K562 (cell line): ENCODE results near the gene FOS. TPM values are rescaled to one million over a fixed set of nuclear protein-coding genes. Genes with fewer than 3 reads are reported as not detected.

Experiments used
- CSDE1 ChIP-seq, 2 experiments: fragments of 450-650 bp; IDR thresholded peaks; 2 replicates each; pipeline ENCODE4 v1.6.1; 2016; ENCODE audit warnings: mild to moderate bottlenecking in 1 of 2
- ETV6 ChIP-seq, 3 experiments: fragments of 150-350 bp in 1 of 3; sonication (generic) in 1 of 3; formaldehyde crosslinking in 1 of 3; IDR thresholded peaks; 2 replicates each; pipeline versions ENCODE4 v1.6.1 to v1.8.0; 2014 to 2022; ENCODE audit warnings: borderline replicate concordance in 2 of 3, low read depth in 2 of 3, antibody characterized with exemption in 1 of 3, low read length in 1 of 3, mild to moderate bottlenecking in 1 of 3, missing genetic modification reagents in 1 of 3
- HDAC2 ChIP-seq: fragments of 450-650 bp; IDR thresholded peaks from 2 replicates; pipeline ENCODE4 v1.6.1; 2016; ENCODE audit warnings: mild to moderate bottlenecking
- HNRNPL ChIP-seq: fragments of 200-400 bp; formaldehyde crosslinking; IDR thresholded peaks from 2 replicates; pipeline ENCODE4 v1.6.1; 2017; ENCODE audit warnings: low read depth, mild to moderate bottlenecking, low read length
- IRF2 ChIP-seq: sonication (generic); formaldehyde crosslinking; IDR thresholded peaks from 2 replicates; pipeline ENCODE4 v1.8.1; 2022; ENCODE audit warnings: mild to moderate bottlenecking, missing genetic modification reagents
- JUN ChIP-seq, 2 experiments: sonication (generic) in 1 of 2; formaldehyde crosslinking in 1 of 2; IDR thresholded peaks; 2 replicates each; pipeline versions ENCODE4 v1.6.1 to v1.8.0; 2012 to 2022; ENCODE audit warnings: borderline replicate concordance in 2 of 2, mild to moderate bottlenecking in 2 of 2, improper control_type of control experiment in 1 of 2, low read depth in 1 of 2, low read length in 1 of 2, missing genetic modification reagents in 1 of 2
- KDM1A ChIP-seq, 2 experiments: fragments of 450-650 bp; IDR thresholded peaks; 2 replicates each; pipeline ENCODE4 v1.6.1; 2016; ENCODE audit warnings: mild to moderate bottlenecking in 2 of 2
- KDM4B ChIP-seq, 2 experiments: fragments of 450-650 bp in 1 of 2; sonication (generic) in 1 of 2; IDR thresholded peaks; 2 replicates each; pipeline ENCODE4 v1.6.1; 2016 to 2017; ENCODE audit warnings: borderline replicate concordance in 2 of 2, antibody characterized with exemption in 1 of 2, low read depth in 1 of 2, mild to moderate bottlenecking in 1 of 2
- MTA2 ChIP-seq: fragments of 450-650 bp; IDR thresholded peaks from 2 replicates; pipeline ENCODE4 v1.6.1; 2016; ENCODE audit warnings: low read depth
- MYNN ChIP-seq, 2 experiments: sonication (generic); formaldehyde crosslinking in 1 of 2; IDR thresholded peaks; 2 replicates each; pipeline versions ENCODE4 v1.5.0 to v1.6.1; 2016 to 2020; ENCODE audit warnings: antibody characterized with exemption in 1 of 2, missing genetic modification reagents in 1 of 2
- PHF8 ChIP-seq: fragments of 200-600 bp; sonication (generic); IDR thresholded peaks from 2 replicates; pipeline ENCODE4 v1.6.1; 2012; ENCODE audit warnings: mixed run types, mild to moderate bottlenecking, inconsistent platforms, low read length, moderate library complexity, borderline replicate concordance
- PYGO2 ChIP-seq: fragments of 450-650 bp; IDR thresholded peaks from 2 replicates; pipeline ENCODE4 v1.6.1; 2016; ENCODE audit warnings: mild to moderate bottlenecking, missing genetic modification characterization, moderate library complexity, missing compliant biosample characterization
- RBM25 ChIP-seq: fragments of 200-400 bp; formaldehyde crosslinking; IDR thresholded peaks from 2 replicates; pipeline ENCODE4 v1.6.1; 2018; ENCODE audit warnings: low read length, low read depth, moderate library complexity; ENCODE audit not compliant: severe bottlenecking
- SAP30 ChIP-seq: fragments of 200-600 bp; sonication (generic); IDR thresholded peaks from 2 replicates; pipeline ENCODE4 v1.6.1; 2012; ENCODE audit warnings: borderline replicate concordance, low read depth, mild to moderate bottlenecking, moderate library complexity, low read length, control low read depth, inconsistent platforms; ENCODE audit not compliant: insufficient read depth, poor library complexity, severe bottlenecking
- SIRT6 ChIP-seq: IDR thresholded peaks from one replicate; pipeline ENCODE4 v1.6.1; 2012; ENCODE audit warnings: low read depth, mild to moderate bottlenecking, control low read depth, inconsistent platforms, low read length, moderate library complexity
- SP1 ChIP-seq: sonication (generic); formaldehyde crosslinking; IDR thresholded peaks from 2 replicates; pipeline ENCODE4 v1.8.1; 2022; ENCODE audit warnings: mild to moderate bottlenecking, missing genetic modification reagents
- TCF3 ChIP-seq: sonication (generic); formaldehyde crosslinking; IDR thresholded peaks from 2 replicates; pipeline ENCODE4 v1.4.0; 2020; ENCODE audit warnings: mild to moderate bottlenecking, missing genetic modification reagents
- TFAM ChIP-seq: fragments of 250-450 bp; sonication (Bioruptor Pico); conservative IDR thresholded peaks from 2 replicates; pipeline ENCODE4 v1.5.0; 2021; ENCODE audit warnings: mild to moderate bottlenecking, moderate library complexity
- TSC22D4 ChIP-seq: fragments of 450-650 bp; IDR thresholded peaks from 2 replicates; pipeline ENCODE4 v1.6.1; 2016; ENCODE audit warnings: missing genetic modification characterization, missing biosample characterization, control low read depth
- ZNF707 ChIP-seq: fragments of 250-450 bp; sonication (Bioruptor Pico); conservative IDR thresholded peaks from 2 replicates; pipeline ENCODE4 v1.8.0; 2022; ENCODE audit warnings: inconsistent platforms, mild to moderate bottlenecking, moderate library complexity
- polyA plus RNA-seq, 8 experiments: library from polyadenylated mRNA; depleted of rRNA in 4 of 8; stranded (reverse) in 5 of 8; unstranded in 3 of 8; fragments of >200 nt; fragmentation: Nextera tagmentation in 2 of 8; fragmentation: Illumina TruSeq in 1 of 8; extraction: Ambion mirVana in 2 of 8; extraction: Trizol in 1 of 8; gene quantifications; 2 replicates each; pipeline versions ENCODE4 v1.2.1 to v1.2.3, GENCODE V29; 2011 to 2014; ENCODE audit warnings: inconsistent platforms in 1 of 8, missing spikeins in 1 of 8
- total RNA-seq, 7 experiments: library from RNA; depleted of rRNA in 6 of 7; stranded (reverse); fragments of >200 nt in 6 of 7; fragmentation: Illumina TruSeq in 2 of 7; extraction: Trizol in 2 of 7; gene quantifications; 2 replicates each; pipeline versions ENCODE4 v1.2.1 to v1.2.3, GENCODE V29; 2011 to 2021; ENCODE audit warnings: low replicate concordance in 1 of 7
- TF ChIP-seq, protein P1 (sequence below): fragments of 200-400 bp; formaldehyde crosslinking; IDR thresholded peaks from 2 replicates; pipeline ENCODE4 v1.6.1; 2017; ENCODE audit warnings: mild to moderate bottlenecking, low read depth, low read length, moderate library complexity
- TF ChIP-seq, protein P2 (sequence below): sonication (generic); formaldehyde crosslinking; IDR thresholded peaks from 2 replicates; pipeline ENCODE4 v1.8.0; 2022; ENCODE audit warnings: missing genetic modification reagents, mild to moderate bottlenecking, borderline replicate concordance

FOS gene
- total and polyA plus RNA-seq, 9 of the 15 experiments (the other 6 are each of a cell fraction or from before 2014, with no cell fraction given) = 0.54 to 13.8 (median 8.9) TPM

DNA sequence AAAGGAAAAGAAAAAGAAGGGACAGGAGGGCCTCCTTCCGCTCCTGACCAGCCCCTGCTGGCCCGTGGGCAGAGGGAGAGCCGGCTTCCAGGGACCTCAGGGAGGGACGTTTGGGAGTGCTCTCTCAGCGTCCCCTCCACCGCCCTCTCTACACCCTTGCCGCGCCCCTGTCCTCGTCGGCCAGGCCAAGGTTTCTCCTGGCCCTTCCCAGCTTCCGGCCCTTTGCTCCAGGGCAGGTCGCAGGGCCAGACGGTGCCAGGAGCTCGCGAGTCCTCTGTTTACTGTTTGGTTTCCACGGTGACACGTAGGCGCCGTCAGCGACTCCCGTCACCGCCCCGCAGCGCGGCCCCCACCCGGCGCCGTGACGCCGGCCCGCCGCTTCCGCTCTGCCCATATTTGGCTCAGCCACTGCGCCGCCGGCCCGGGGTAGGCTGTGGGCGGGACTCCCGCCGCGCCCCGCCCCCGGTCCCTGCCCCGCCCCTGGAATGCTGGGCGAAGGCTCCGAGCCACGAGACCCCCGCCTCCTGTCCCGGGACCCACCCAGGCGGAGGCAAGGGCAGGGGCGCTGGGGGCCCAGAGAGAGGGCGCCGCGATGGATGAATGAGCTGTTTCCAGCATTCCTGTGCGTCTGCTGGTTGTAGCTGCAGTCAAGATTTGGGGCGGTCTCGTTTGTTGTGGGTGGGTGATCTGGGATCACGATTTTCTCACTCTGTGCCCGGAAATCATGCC is 15.5 kb downstream of the FOS start (continued):
- no peak for TF ChIP-seq JUN (IDR thresholded peaks at IDR 0.05; ENCODE audit: borderline replicate concordance, low read depth, low read length)
- TF ChIP-seq JUN (CRISPR knock-in tag; IDR thresholded peaks at IDR 0.05; ENCODE audit: borderline replicate concordance) = no peak
- no peak for TF ChIP-seq PYGO2 (tag)
- TF ChIP-seq, protein P1, sequence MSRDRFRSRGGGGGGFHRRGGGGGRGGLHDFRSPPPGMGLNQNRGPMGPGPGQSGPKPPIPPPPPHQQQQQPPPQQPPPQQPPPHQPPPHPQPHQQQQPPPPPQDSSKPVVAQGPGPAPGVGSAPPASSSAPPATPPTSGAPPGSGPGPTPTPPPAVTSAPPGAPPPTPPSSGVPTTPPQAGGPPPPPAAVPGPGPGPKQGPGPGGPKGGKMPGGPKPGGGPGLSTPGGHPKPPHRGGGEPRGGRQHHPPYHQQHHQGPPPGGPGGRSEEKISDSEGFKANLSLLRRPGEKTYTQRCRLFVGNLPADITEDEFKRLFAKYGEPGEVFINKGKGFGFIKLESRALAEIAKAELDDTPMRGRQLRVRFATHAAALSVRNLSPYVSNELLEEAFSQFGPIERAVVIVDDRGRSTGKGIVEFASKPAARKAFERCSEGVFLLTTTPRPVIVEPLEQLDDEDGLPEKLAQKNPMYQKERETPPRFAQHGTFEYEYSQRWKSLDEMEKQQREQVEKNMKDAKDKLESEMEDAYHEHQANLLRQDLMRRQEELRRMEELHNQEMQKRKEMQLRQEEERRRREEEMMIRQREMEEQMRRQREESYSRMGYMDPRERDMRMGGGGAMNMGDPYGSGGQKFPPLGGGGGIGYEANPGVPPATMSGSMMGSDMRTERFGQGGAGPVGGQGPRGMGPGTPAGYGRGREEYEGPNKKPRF = no peak
- no peak for TF ChIP-seq IRF2 (CRISPR knock-in tag)
- TF ChIP-seq KDM1A (IDR thresholded peaks at IDR 0.05) = no peak
- no peak for TF ChIP-seq SAP30
- no peak for TF ChIP-seq KDM4B (IDR thresholded peaks at IDR 0.05; ENCODE audit: borderline replicate concordance in 2 of 2, low read depth in 1 of 2)
- TF ChIP-seq TFAM (CRISPR knock-in tag) = no peak
- TF ChIP-seq HDAC2 = no peak
- peak; percentile 52; the same call in 1 of the 2 replicates for TF ChIP-seq PHF8
- no peak for TF ChIP-seq TSC22D4 (tag)
- no peak for TF ChIP-seq TCF3 (CRISPR knock-in tag)
- no peak for TF ChIP-seq RBM25
- TF ChIP-seq, protein P2, sequence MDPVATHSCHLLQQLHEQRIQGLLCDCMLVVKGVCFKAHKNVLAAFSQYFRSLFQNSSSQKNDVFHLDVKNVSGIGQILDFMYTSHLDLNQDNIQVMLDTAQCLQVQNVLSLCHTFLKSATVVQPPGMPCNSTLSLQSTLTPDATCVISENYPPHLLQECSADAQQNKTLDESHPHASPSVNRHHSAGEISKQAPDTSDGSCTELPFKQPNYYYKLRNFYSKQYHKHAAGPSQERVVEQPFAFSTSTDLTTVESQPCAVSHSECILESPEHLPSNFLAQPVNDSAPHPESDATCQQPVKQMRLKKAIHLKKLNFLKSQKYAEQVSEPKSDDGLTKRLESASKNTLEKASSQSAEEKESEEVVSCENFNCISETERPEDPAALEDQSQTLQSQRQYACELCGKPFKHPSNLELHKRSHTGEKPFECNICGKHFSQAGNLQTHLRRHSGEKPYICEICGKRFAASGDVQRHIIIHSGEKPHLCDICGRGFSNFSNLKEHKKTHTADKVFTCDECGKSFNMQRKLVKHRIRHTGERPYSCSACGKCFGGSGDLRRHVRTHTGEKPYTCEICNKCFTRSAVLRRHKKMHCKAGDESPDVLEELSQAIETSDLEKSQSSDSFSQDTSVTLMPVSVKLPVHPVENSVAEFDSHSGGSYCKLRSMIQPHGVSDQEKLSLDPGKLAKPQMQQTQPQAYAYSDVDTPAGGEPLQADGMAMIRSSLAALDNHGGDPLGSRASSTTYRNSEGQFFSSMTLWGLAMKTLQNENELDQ (CRISPR knock-in tag) = no peak
- TF ChIP-seq MYNN (IDR thresholded peaks at IDR 0.05) = no peak
- no peak for TF ChIP-seq MYNN (CRISPR knock-in tag; IDR thresholded peaks at IDR 0.05)
- no peak for TF ChIP-seq SIRT6
- TF ChIP-seq MTA2 = no peak
- TF ChIP-seq ETV6 (IDR thresholded peaks at IDR 0.05; ENCODE audit: borderline replicate concordance in 1 of 2, low read depth in 2 of 2, low read length in 1 of 2) = no peak
- no peak for TF ChIP-seq ETV6 (CRISPR knock-in tag; IDR thresholded peaks at IDR 0.05; ENCODE audit: borderline replicate concordance)
- no peak for TF ChIP-seq ZNF707 (CRISPR knock-in tag)
- no peak for TF ChIP-seq HNRNPL
- TF ChIP-seq SP1 (CRISPR knock-in tag) = peak; percentile 56; the same call in 1 of the 2 replicates
- no peak for TF ChIP-seq CSDE1 (IDR thresholded peaks at IDR 0.05)
